T-helper 22 cell (primary cell): ENCODE data around the gene CMIP.

Experiments used
- DNase-seq: peaks from one replicate; pipeline ENCODE4 v3.0.0-alpha.2; 2020; ENCODE audit warnings: low read depth

Gene CMIP

GRCh38 chr16:81703177-81704155 is 258.9 kb downstream of the CMIP start:
- DNase-seq, result no peak

GRCh38 chr16:81705261-81705660 is 260.7 kb downstream of the CMIP start:
- no peak for DNase-seq

GRCh38 chr16:81706327-81707295 is 262.0 kb downstream of the CMIP start:
- DNase-seq, result no peak

GRCh38 chr16:81707411-81708265 is 263.0 kb downstream of the CMIP start:
- DNase-seq, result no peak

GRCh38 chr16:81708266-81709015 is 263.8 kb downstream of the CMIP start:
- DNase-seq, result no peak

GRCh38 chr16:81709016-81709900 is 264.6 kb downstream of the CMIP start:
- DNase-seq, result no peak

- DNase-seq, result no peak
Measured at GRCh38 chr16:81710044-81710443, 265.4 kb downstream of the CMIP start.

- no peak for DNase-seq
Measured at GRCh38 chr16:81710596-81710995, 266.0 kb downstream of the CMIP start.

- DNase-seq, result no peak
Measured at GRCh38 chr16:81711657-81712319, 267.2 kb downstream of the CMIP start.

GRCh38 chr16:81712681-81713080 is 268.1 kb downstream of the CMIP start:
- no peak for DNase-seq

GRCh38 chr16:81713295-81713772 is 268.7 kb downstream of the CMIP start:
- DNase-seq, result no peak

GRCh38 chr16:81713796-81714195 is 269.2 kb downstream of the CMIP start:
- no peak for DNase-seq

- no peak for DNase-seq
Measured at GRCh38 chr16:81714583-81714982, 270.0 kb downstream of the CMIP start.

GRCh38 chr16:81715358-81716196 is 271.0 kb downstream of the CMIP start:
- peak; percentile 36 for DNase-seq

- DNase-seq, result peak; percentile 32
Measured at GRCh38 chr16:81716478-81717225, 272.0 kb downstream of the CMIP start.

GRCh38 chr16:81717662-81718189 is 273.1 kb downstream of the CMIP start:
- no peak for DNase-seq

- no peak for DNase-seq
Measured at GRCh38 chr16:81718637-81719036, 274.0 kb downstream of the CMIP start.
